Osteocyte (in vitro differentiated cells): ENCODE results near the gene EFCAB14. TPM values are rescaled to one million over a fixed set of nuclear protein-coding genes. Genes with fewer than 3 reads are reported as not detected.
"Not testable (repeated sequence)": the region's sequence is repeated elsewhere in the genome, so short reads cannot be mapped to it uniquely, and the experiment has no call there.

Source experiments
- DNase-seq: peaks from one replicate; pipeline ENCODE4 v3.0.0; 2021; ENCODE audit warnings: mixed read lengths; ENCODE audit not compliant: unreplicated experiment; ENCODE audit errors: extremely low spot score
- H3K27ac Mint-ChIP-seq: one replicate; pipeline ENCODE4 v1.8.0; 2021; ENCODE audit warnings: mild to moderate bottlenecking, mixed read lengths; ENCODE audit not compliant: unreplicated experiment
- H3K27me3 Mint-ChIP-seq: one replicate; pipeline ENCODE4 v1.8.0; 2021; ENCODE audit warnings: mixed read lengths; ENCODE audit not compliant: unreplicated experiment
- H3K36me3 Mint-ChIP-seq: one replicate; pipeline ENCODE4 v1.8.0; 2021; ENCODE audit warnings: mixed read lengths; ENCODE audit not compliant: unreplicated experiment
- H3K4me1 Mint-ChIP-seq: one replicate; pipeline ENCODE4 v1.8.0; 2021; ENCODE audit warnings: mixed read lengths; ENCODE audit not compliant: unreplicated experiment
- H3K4me3 Mint-ChIP-seq: one replicate; pipeline ENCODE4 v1.8.0; 2021; ENCODE audit warnings: mild to moderate bottlenecking, moderate library complexity, mixed read lengths; ENCODE audit not compliant: unreplicated experiment
- H3K9me3 Mint-ChIP-seq: one replicate; pipeline ENCODE4 v1.8.0; 2021; ENCODE audit warnings: mixed read lengths; ENCODE audit not compliant: unreplicated experiment
- CTCF ChIP-seq: fragments of 200-600 bp; sonication (generic); IDR thresholded peaks from 2 replicates; pipeline ENCODE4 v1.5.0; 2021; ENCODE audit warnings: antibody characterized with exemption, mild to moderate bottlenecking, moderate library complexity
- total RNA-seq: library from RNA; stranded (reverse); gene quantifications from 2 replicates; pipeline ENCODE4 v1.2.1, GENCODE V29; 2021

Gene EFCAB14
- total RNA-seq, 1 donor from 2014 or later, result 57.6 TPM

- no peak overlapping the region for H3K4me3 Mint-ChIP-seq
- no peaks in the 10 kb centered on the region for H3K36me3 Mint-ChIP-seq
- peaks cover 4% of the 10 kb centered on the region for H3K9me3 Mint-ChIP-seq
- no peak for TF ChIP-seq CTCF
- no peak overlapping the region for H3K27ac Mint-ChIP-seq
- peaks cover 30% of the 10 kb centered on the region for H3K27me3 Mint-ChIP-seq
- peaks cover 27% of the 10 kb centered on the region for H3K4me1 Mint-ChIP-seq
- no peak for DNase-seq
Observed at GRCh38 chr1:46721686-46722205, 2.8 kb upstream of the EFCAB14 start.

GRCh38 chr1:46721204-46721603, 2.3 kb upstream of the EFCAB14 start:
- TF ChIP-seq CTCF, result no peak
- H3K4me3 Mint-ChIP-seq, result no peak overlapping the region
- peaks cover 25% of the 10 kb centered on the region for H3K27me3 Mint-ChIP-seq
- peaks cover 1% of the 10 kb centered on the region for H3K36me3 Mint-ChIP-seq
- no peak overlapping the region for H3K27ac Mint-ChIP-seq
- H3K9me3 Mint-ChIP-seq, result no peaks in the 10 kb centered on the region
- peaks cover 32% of the 10 kb centered on the region for H3K4me1 Mint-ChIP-seq
- no peak for DNase-seq

- H3K36me3 Mint-ChIP-seq, H3K9me3 Mint-ChIP-seq, H3K4me3 Mint-ChIP-seq, H3K27ac Mint-ChIP-seq, DNase-seq: not testable (repeated sequence)
- H3K4me1 Mint-ChIP-seq, result peaks cover 32% of the 10 kb centered on the region
- H3K27me3 Mint-ChIP-seq, result peaks cover 19% of the 10 kb centered on the region
Observed at GRCh38 chr1:46720319-46720718, 1.4 kb upstream of the EFCAB14 start.

- Mint-ChIP-seq H3K9me3 (no peaks in the 10 kb centered on the region), H3K4me1 (peaks cover 28% of the 10 kb centered on the region), H3K27me3 (peaks cover 19% of the 10 kb centered on the region), H3K4me3 (peak overlapping the region; percentile 82), H3K36me3 (peaks cover 8% of the 10 kb centered on the region), H3K27ac (peak overlapping the region; percentile 51)
- no peak for TF ChIP-seq CTCF
- DNase-seq, result no peak
Observed at GRCh38 chr1:46719689-46720088, 775 bp upstream of the EFCAB14 start.

GRCh38 chr1:46718340-46718726, 581 bp downstream of the EFCAB14 start:
- DNase-seq, result no peak
- H3K4me3 Mint-ChIP-seq, result peak overlapping the region; percentile 82
- peak overlapping the region; percentile 71 for H3K27ac Mint-ChIP-seq
- TF ChIP-seq CTCF, result no peak
- H3K36me3 Mint-ChIP-seq, result peaks cover 8% of the 10 kb centered on the region
- no peaks in the 10 kb centered on the region for H3K9me3 Mint-ChIP-seq
- H3K27me3 Mint-ChIP-seq, result peaks cover 14% of the 10 kb centered on the region
- peaks cover 28% of the 10 kb centered on the region for H3K4me1 Mint-ChIP-seq

- Mint-ChIP-seq H3K27me3 (peaks cover 11% of the 10 kb centered on the region), H3K9me3 (no peaks in the 10 kb centered on the region), H3K27ac (peak overlapping the region; percentile 40), H3K4me3 (peak overlapping the region; percentile 82), H3K36me3 (peaks cover 11% of the 10 kb centered on the region), H3K4me1 (peaks cover 28% of the 10 kb centered on the region)
- no peak for DNase-seq
- TF ChIP-seq CTCF, result no peak
Observed at GRCh38 chr1:46717654-46718053, 1.3 kb downstream of the EFCAB14 start.
